Right lobe of liver (tissue), 6 donors: ENCODE data around the gene MLIP. TPM values are rescaled to one million over a fixed set of nuclear protein-coding genes. Genes with fewer than 3 reads are reported as not detected.
A peak's percentile ranks its signal among the peaks of the same experiment; 100 is the strongest.

Experiments used
- ATAC-seq, 4 donors: fragments of 200-7000 bp; cut with Tn5 transposase; one replicate each; pipeline ENCODE4 v1.9.1; 2020; ENCODE audit warnings: mild to moderate bottlenecking in 4 of 4, moderate library complexity in 4 of 4
- DNase-seq, 3 donors: peaks; one replicate each; pipeline ENCODE4 v3.0.0-alpha.2; 2020
- H3K27ac ChIP-seq, 3 donors: fragments of 200-600 bp; one replicate each; pipeline ENCODE4 v1.8.0; 2022
- H3K27me3 ChIP-seq, 2 donors: fragments of 200-600 bp; one replicate each; pipeline ENCODE4 v1.8.0; 2022
- H3K36me3 ChIP-seq, 4 donors: fragments of 200-600 bp; sonication (generic) in 1 of 4; one replicate each; pipeline versions ENCODE4 v1.5.1 to v1.8.0; 2017 to 2022; ENCODE audit warnings: control low read depth in 1 of 4
- H3K4me1 ChIP-seq, 4 donors: fragments of 200-600 bp; sonication (generic) in 1 of 4; one replicate each; pipeline versions ENCODE4 v1.5.1 to v1.8.0; 2017 to 2022; ENCODE audit warnings: control low read depth in 1 of 4
- H3K4me3 ChIP-seq, 3 donors: fragments of 200-600 bp; one replicate each; pipeline ENCODE4 v1.8.0; 2022
- H3K9me3 ChIP-seq, 4 donors: fragments of 200-600 bp; sonication (generic) in 1 of 4; one replicate each; pipeline versions ENCODE4 v1.5.1 to v1.8.0; 2017 to 2022; ENCODE audit warnings: control low read depth in 1 of 4
- POLR2A ChIP-seq: fragments of 450-650 bp; IDR thresholded peaks from one replicate; pipeline ENCODE4 v1.6.1; 2017; ENCODE audit warnings: antibody characterized with exemption, mild to moderate bottlenecking
- WGBS: methylation state at CpG from one replicate; pipeline ENCODE4 v1.1.6; 2018; ENCODE audit warnings: low coverage, low lambda C conversion rate; ENCODE audit not compliant: insufficient coverage; ENCODE audit errors: missing lambda C conversion rate; 5-methylcytosine and 5-hydroxymethylcytosine counted together
- intact Hi-C, 2 donors: fragments of 100-400 bp; cut with DNase I; formaldehyde crosslinking; loops; one replicate each; pipeline versions ENCODE4 v1.11.2 to v1.14.1; 2022
- total RNA-seq, 6 experiments: library from RNA; depleted of rRNA in 2 of 6; stranded (reverse); fragments of >200 nt in 2 of 6; fragmentation: NEBNext Ultra II Directional in 3 of 6; extraction: Animal tissue kit (Norgen Biotek cat#: 25700) in 3 of 6; gene quantifications; one replicate each; pipeline versions ENCODE4 v1.1.0 to v1.2.4, GENCODE V29; 2016 to 2023
- TF ChIP-seq, protein P1 (sequence below), 4 donors: fragments of 200-600 bp in 3 of 4; fragments of 450-650 bp in 1 of 4; IDR thresholded peaks; one replicate each; pipeline versions ENCODE4 v1.5.1 to v1.8.0; 2016 to 2022; ENCODE audit warnings: antibody characterized with exemption in 4 of 4, mild to moderate bottlenecking in 2 of 4
- donor health status: DM: no; HTN: yes; CAD: no.
- donor health status: DM: no; HTN: no; CAD: no.
- donor health status: DM: no; HTN: no; CAD: no.
- donor health status: DM: no; HTN: yes; CAD: no.
- donor health status: DM: no; HTN: yes; CAD: no.

The MLIP gene
- total RNA-seq, 6 experiments from 2014 or later, result 20.2 to 64.6 (median 24.4) TPM

DNA sequence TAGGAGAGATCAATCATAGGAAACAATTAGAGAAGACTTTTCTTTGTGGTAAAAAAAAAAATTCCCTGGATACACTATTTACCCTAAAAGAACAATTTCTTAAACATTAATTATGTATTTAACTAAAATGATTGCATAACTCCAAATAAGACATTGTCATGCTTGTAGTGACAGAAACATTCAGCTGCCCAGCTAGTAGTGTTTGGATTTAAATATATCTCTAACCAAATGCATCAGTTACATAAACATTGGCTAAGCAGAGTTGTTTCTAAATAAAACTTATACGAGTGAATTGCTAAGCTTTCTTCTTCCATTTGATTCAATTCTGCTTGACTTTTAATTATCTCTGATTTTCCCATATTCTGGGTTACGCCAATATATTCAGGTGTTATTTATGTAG lies 23.7 kb downstream of the MLIP start:
- no peak for TF ChIP-seq POLR2A
- TF ChIP-seq, protein P1, sequence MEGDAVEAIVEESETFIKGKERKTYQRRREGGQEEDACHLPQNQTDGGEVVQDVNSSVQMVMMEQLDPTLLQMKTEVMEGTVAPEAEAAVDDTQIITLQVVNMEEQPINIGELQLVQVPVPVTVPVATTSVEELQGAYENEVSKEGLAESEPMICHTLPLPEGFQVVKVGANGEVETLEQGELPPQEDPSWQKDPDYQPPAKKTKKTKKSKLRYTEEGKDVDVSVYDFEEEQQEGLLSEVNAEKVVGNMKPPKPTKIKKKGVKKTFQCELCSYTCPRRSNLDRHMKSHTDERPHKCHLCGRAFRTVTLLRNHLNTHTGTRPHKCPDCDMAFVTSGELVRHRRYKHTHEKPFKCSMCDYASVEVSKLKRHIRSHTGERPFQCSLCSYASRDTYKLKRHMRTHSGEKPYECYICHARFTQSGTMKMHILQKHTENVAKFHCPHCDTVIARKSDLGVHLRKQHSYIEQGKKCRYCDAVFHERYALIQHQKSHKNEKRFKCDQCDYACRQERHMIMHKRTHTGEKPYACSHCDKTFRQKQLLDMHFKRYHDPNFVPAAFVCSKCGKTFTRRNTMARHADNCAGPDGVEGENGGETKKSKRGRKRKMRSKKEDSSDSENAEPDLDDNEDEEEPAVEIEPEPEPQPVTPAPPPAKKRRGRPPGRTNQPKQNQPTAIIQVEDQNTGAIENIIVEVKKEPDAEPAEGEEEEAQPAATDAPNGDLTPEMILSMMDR (IDR thresholded peaks at IDR 0.05), result no peak
- H3K4me1 ChIP-seq, result peaks cover 0 to 20% (median 4%) of the 10 kb centered on the region in 4 donors
- H3K36me3 ChIP-seq, result no peaks in the 10 kb centered on the region
- H3K9me3 ChIP-seq, result no peaks in the 10 kb centered on the region
- 54% methylated on average over 2 of the region's 2 CpGs for WGBS
- intact Hi-C loops, result no loop called here
- no peak overlapping the region for H3K4me3 ChIP-seq
- peak in 2 of 4 donors; percentile 24 to 38 for ATAC-seq
- DNase-seq, result no peak
- H3K27me3 ChIP-seq, result no peaks in the 10 kb centered on the region
- H3K27ac ChIP-seq, result peak overlapping the region; percentile 20 to 84 (median 71)

DNA sequence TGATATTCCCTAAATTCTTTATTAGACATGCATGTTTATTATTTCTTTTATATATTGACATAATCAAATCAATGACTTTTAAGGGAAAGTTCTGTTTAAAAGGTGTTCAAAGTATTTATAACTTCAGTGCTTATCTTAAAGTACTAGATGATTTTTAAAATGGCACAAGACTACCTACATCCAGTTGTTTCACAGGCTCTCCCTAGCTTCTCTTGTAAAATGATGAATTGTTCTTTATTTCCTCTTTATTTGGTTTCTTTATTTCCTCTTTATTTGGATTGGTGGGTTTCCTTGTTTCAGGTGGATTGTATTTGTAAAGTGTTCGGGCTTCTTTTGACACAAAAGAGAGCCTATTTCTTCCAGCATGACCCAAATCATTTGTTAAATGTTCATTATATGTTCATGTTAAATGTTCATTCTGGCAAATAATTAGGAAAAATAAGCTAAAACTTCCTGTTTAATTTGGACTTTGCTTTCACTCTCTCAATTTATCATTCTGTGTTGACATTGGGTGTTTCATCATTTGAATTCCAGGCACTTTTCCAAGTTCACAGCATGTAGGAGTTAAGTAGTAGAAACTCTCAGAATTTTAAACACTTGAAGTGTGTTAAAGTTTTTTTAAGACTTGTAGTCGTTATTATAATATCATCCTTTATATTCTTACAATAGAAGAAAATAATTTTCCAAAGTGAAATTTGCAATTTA lies 24.6 kb downstream of the MLIP start:
- Histone ChIP-seq H3K9me3 (no peaks in the 10 kb centered on the region), H3K27ac (peak overlapping the region; percentile 20 to 84 (median 71)), H3K36me3 (no peaks in the 10 kb centered on the region), H3K4me1 (peaks cover 0 to 20% (median 4%) of the 10 kb centered on the region in 4 donors), H3K4me3 (peak overlapping the region in 1 of 3 donors; percentile 21), H3K27me3 (no peaks in the 10 kb centered on the region)
- ATAC-seq (peak; percentile 78 to 86 (median 79)), DNase-seq (peak in 1 of 3 donors; percentile 49)
- WGBS, result 15% methylated on average over 2 of the region's 2 CpGs
- TF ChIP-seq, protein P1 (IDR thresholded peaks at IDR 0.05), result no peak
- TF ChIP-seq POLR2A, result no peak
- intact Hi-C loops, result no loop called here

DNA sequence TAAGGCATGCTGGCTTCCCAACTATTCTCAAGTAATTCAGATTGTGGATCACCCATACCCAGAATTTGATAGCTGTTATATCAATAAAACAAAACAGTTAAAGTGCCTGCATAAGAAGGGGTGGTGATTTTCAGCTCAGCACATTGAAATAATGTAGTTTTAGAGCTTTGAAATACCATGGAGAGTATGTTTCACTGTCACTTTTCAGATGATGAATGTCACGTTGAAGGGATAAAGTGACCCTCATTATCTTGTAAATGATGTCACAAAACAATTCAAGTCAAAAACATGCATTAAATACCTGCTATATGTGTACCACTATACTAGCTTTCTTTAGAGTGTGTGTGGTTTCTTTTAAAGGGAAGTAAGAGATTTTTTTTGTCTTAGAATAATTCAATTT lies 27.6 kb downstream of the MLIP start:
- intact Hi-C loops, result no loop called here
- H3K36me3 ChIP-seq, result no peaks in the 10 kb centered on the region
- H3K27me3 ChIP-seq, result no peaks in the 10 kb centered on the region
- ATAC-seq (no peak), DNase-seq (no peak)
- WGBS, result 94% methylated on average over 1 of the region's 1 CpG
- no peak overlapping the region for H3K4me3 ChIP-seq
- no peaks in the 10 kb centered on the region for H3K9me3 ChIP-seq
- peaks cover 0 to 19% (median 4%) of the 10 kb centered on the region in 4 donors for H3K4me1 ChIP-seq
- TF ChIP-seq, protein P1 (IDR thresholded peaks at IDR 0.05), result no peak
- no peak for TF ChIP-seq POLR2A
- H3K27ac ChIP-seq, result no peak overlapping the region

DNA sequence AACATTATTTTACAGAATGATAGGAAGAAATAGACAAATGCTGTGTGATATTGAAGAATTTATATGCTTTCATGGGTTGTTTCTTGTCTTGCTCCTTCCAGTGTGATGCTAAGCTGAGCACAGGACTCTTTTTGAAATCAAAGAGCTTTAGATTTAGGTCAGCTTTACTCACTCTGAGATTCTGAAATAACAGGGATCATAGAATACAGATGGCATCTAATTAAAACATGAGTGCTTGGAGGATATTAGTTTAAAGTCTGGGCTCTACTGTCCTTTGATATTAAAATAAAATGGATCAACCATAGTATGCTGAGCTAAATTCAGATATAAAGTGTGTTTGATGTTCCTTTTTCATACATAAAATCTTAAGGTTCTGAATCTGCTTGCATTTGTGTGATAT lies 29.6 kb downstream of the MLIP start:
- no peaks in the 10 kb centered on the region for H3K36me3 ChIP-seq
- H3K4me3 ChIP-seq, result no peak overlapping the region
- TF ChIP-seq, protein P1 (IDR thresholded peaks at IDR 0.05), result no peak
- TF ChIP-seq POLR2A, result no peak
- no peaks in the 10 kb centered on the region for H3K27me3 ChIP-seq
- no peak for ATAC-seq
- H3K27ac ChIP-seq, result no peak overlapping the region
- intact Hi-C loops, result no loop called here
- H3K4me1 ChIP-seq, result peaks cover 0 to 11% (median 4%) of the 10 kb centered on the region in 4 donors
- no peaks in the 10 kb centered on the region for H3K9me3 ChIP-seq
- no peak for DNase-seq
